TTC549 (cell line): ENCODE results near the gene TCF7.

Experiments
- FAIRE-seq: peaks from 2 replicates; lab custom pipeline; 2012; peaks lifted over from hg19 to GRCh38; lab: Jason Lieb, UNC

Gene TCF7

GRCh38 chr5:134091626-134092121 lies 22.8 kb upstream of the TCF7 start:
- FAIRE-seq = no peak

DNA sequence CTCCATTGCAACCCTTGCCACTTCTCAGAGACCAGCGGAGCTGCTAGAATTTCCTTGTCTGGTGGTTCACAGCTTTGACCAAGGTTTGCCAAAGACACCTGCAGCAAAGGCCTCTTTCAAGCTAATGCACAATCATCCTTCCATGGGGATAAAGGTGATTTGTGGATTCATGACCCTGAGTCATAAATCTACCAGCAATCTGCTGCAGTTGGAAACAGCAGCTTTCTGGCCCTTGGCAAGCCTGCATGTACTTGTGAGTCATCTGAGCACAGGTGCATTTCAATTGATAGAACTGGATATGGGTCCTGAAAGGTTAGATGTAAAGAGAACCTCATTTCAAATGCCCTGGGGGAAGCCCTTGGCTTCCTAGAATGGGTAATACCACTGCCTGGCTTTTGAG lies 21.6 kb upstream of the TCF7 start:
- no peak for FAIRE-seq

DNA sequence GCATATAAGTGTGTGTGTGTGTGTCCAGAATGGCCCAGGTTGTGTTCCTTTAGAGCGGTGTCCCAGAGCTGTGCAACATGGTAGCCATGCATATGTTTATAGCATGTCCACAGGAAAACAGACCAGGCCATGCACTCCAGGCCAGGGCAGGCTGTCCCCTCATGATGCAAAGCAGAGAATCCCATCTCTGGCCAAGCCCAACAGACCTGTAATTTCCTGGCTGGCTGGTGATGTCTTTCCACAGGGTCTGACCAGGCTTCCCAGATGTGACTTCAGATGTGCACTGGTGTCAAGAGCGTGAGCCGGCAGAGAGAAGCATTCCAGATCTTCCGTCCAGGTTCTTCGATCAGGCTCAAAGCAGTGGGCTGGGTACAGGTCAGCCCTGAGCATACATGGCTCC lies 21.1 kb upstream of the TCF7 start:
- no peak for FAIRE-seq

DNA sequence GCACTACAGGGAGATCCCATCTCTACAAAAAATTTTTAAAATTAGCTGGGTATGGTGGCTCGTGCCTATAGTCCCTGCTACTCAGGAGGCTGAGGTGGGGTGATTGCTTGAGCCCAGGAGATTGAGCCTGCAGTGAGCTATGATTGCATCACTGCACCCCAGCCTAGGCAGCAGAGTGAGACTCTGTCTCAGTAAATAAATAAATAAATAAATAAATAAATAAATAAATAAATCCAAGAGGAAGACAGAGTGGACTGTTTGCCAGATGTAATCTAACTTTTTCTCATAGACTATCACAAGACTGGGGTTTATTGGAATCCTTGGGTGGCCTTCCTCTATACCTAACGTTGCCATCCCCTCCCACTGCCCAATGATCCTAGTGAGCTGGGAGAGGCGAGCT lies 19.2 kb upstream of the TCF7 start:
- no peak for FAIRE-seq

- no peak for FAIRE-seq
These were observed 18.4 kb upstream of the TCF7 start for GRCh38 chr5:134095887-134096589.

GRCh38 chr5:134097211-134097749 lies 17.2 kb upstream of the TCF7 start:
- FAIRE-seq = no peak

GRCh38 chr5:134098690-134099089 lies 15.8 kb upstream of the TCF7 start:
- FAIRE-seq = no peak

DNA sequence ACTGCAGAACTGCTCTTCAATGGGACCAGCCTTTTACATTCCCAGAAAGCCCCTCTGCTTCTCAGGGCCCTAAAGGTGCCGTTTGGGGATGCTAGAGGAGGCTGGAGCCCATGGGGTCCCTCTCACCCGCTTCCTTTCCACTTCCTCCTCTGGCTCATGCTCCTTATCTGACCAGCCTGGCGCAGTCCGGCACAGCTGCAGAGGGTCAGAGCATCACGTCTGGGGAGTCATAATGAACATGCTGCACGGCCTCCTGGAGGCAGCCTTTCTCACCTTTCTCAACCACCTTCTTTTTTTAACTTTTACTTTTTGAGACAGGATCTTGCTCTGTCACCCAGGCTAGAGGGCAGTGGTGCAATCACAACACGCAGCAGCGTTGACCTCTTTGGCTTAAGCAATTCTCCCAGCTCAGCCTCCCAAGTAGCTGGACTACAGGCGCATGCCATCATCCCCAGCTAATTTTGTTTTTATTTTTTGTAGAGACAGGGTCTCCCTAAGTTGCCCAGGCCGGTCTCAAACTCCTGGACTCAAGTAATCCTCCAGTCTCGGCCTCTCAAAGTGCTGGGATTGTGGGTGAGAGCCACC lies 15.1 kb upstream of the TCF7 start:
- FAIRE-seq = no peak

GRCh38 chr5:134099939-134100282 lies 14.6 kb upstream of the TCF7 start:
- no peak for FAIRE-seq

- no peak for FAIRE-seq
These were observed 14.0 kb upstream of the TCF7 start for GRCh38 chr5:134100283-134101091.

DNA sequence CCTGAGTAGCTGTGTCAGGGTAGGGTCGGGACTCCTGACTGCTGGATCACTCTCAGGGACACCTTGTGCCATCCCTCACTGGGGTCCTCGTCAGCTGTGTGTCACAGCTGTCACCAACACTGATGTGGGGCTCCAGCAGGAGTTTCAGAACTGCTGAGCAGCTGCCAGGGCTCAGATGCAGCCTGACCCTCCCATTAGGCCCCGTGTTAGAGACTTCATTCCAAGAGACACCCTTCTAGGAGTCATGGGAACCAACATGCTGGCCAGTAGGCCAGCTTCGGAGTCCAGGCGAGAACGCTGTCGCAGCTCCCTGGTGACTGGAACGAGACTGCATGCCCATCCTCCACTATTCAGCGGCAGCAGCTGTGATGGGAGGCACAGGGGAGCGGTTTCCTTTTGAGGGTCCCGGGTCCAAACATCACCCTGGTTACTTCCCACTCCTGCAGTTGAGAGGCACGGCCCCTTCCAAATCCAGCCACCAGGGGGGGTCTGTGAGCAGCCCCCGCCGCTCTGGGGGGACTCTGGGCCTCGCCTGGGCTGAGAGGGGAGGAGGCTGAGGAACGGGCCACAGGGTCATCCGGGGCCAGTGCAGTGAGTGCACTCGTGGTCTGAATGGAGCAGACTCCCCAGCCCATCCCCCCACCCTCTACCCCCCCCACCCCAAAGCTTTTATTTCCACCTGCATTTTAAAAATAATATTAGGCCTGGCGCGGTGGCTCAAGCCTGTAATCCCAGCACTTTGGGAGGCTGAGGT lies 12.6 kb upstream of the TCF7 start:
- no peak for FAIRE-seq

DNA sequence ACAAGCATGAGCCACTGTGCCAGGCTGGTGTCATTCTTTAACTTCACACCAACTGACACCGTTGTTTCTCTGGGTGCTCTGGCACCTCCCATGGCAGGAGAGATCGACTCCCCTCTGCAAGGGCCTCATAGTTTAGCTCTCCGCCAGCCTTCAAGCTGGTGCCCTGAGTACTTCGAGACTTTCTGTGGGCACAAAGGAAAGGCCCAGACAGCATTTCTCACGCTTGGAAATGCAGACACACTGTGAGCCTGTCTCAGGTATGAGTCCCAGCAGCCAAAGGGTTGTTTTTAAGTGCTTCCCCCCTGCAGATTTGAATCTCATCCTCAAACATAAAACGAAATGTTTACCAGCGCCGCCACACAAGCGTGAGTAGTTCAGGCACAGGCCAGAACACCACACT lies 11.1 kb upstream of the TCF7 start:
- FAIRE-seq = no peak

- FAIRE-seq = no peak
These were observed 10.4 kb upstream of the TCF7 start for GRCh38 chr5:134103998-134104654.

- FAIRE-seq = no peak
These were observed 7.3 kb upstream of the TCF7 start for GRCh38 chr5:134106991-134107701.

DNA sequence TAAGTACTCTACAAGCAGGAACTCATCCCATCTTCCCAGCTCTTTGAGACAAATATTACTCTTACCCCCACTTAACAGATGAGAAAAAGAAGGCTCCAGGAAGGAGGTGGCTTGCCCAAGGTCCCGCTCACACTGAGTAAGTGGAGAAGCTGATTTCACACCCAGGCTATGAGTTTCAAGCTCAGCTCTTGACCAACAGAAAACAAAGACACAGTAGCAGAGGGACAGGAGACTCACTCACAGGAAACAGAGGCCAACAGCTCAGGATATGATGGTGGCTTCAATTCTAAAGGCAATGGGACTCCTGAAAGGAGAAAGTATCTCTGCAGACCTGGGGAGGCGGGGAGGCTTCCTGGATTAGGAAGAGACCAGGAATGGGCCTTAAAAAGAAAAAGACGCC lies 6.7 kb upstream of the TCF7 start:
- FAIRE-seq = no peak

GRCh38 chr5:134110382-134110781 lies 4.1 kb upstream of the TCF7 start:
- FAIRE-seq = no peak

DNA sequence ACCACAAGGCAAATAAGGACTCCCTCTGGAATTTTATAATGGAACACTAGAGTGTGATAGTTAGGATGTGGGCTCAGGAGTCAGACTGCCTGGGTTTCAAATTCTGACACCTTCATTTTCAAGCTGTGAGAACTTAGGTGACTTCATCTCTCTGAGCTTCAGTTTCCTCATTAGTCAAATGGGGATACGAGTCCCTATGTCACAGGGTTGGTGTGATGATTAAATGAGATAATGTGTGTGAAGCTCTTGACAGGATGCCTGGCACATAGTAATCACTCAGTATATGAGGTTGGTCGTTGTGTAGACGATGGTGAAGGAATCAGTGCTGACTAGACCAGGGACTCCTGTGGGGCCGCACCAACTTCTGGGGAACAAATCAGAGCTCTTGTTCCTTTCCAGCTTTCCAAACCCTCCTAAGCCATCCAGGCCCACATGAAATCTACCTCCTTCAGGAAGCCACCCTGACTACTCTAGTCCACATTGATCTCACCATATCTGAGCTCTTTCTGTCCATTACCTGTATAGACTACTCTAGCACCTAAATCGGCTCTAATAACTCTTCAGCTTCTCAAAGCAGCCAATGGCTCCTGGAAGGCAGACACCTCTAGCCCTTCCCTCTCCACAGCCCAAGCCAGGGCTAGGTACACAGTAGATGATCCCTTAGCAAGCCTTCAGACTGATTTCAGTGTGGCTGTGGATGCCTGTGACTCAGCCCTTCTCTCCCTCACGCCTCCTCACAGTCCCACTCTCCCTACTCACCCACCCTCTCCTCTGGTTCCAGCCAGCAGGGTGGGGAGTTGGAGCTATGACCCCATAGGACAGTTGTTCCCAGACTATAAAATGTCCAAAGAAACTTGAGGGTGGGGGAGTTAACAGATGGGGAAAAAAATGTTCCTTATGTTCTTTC lies 2.5 kb upstream of the TCF7 start:
- FAIRE-seq = no peak

DNA sequence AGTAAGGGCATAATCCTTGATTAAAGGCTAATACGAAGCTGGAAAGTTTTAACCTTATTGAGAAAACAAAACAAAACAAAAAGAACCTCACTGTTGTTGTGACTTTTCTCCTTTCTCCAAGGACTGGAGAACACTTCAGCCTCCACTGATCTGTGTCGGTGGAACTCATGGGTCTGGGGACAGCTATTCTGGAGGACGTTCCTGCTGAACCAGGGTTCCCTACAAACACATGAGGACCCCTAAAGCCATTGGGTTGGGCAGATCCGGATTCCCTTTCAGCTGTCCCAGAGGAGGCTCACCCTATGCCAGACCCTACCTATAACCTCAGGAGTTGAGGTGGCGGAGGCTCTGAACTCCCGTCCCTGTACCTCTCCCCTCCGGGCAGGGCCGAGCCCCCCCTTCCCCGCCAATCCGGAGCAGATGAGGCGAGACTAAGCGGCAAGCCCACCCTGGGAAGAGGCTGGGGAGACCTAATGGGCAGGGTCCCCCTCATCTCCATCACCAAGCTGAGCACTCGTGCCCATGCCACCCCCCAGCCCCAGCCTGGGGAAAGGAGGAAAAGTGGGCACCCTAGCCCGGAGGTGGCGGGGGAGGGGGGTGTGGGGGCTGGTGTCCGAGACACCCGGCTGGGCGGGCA lies 1.6 kb upstream of the TCF7 start:
- FAIRE-seq = no peak

DNA sequence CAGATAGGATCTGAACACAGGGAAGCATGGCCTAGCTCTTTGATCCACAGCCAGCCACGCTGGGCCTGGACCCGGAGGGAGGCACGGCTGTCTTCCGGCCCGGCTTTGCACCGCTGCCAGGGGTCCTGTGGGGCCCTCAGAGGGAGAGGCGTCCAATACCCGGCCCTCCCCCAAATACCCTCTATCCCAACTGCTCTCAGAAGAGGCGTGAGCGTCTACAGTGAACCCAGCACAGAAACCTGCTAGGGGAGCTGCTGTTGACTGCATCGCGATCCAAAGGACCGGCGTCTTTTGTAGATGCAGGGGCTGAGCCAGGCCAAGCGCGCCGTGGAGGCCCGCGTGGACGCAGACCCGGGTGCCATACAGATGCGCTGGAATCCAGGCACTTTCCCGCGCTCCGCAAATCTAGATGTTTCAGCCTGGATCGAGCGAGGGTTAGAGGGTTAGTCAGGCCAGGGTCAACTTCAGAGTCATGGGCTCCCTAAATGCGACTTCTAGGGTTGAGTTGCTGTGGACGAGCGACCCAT lies 1.1 kb upstream of the TCF7 start:
- FAIRE-seq = no peak
